T-helper 2 cell (primary cell): ENCODE data around the gene XRCC4.
"Not testable (repeated sequence)": the region's sequence is repeated elsewhere in the genome, so short reads cannot be mapped to it uniquely, and the experiment has no call there.

Experiments used
- DNase-seq, 5 experiments: peaks; one replicate each; pipeline versions ENCODE4 v3.0.0 to v3.0.0-alpha.2; 2012 to 2022

XRCC4 gene

DNA sequence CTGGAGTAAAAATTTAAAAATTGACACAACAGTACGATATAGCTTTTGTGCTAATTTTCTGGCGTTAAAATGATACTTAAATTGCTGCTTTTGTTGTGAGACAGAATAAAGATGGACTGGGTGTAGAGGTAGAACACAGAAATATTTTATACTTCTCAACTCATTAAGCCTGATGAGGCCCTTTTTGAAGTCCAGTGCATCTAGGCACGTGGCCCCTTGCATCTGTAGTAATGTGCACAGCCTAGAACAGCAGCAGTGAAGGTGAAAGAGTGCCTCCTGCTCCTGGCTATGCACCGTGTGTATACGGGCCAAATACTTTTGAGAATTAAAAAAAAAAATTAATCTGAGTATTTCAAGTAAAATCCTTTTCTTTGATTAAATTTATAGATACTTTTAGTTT, 115.6 kb downstream of the XRCC4 start:
- DNase-seq = no peak

DNA sequence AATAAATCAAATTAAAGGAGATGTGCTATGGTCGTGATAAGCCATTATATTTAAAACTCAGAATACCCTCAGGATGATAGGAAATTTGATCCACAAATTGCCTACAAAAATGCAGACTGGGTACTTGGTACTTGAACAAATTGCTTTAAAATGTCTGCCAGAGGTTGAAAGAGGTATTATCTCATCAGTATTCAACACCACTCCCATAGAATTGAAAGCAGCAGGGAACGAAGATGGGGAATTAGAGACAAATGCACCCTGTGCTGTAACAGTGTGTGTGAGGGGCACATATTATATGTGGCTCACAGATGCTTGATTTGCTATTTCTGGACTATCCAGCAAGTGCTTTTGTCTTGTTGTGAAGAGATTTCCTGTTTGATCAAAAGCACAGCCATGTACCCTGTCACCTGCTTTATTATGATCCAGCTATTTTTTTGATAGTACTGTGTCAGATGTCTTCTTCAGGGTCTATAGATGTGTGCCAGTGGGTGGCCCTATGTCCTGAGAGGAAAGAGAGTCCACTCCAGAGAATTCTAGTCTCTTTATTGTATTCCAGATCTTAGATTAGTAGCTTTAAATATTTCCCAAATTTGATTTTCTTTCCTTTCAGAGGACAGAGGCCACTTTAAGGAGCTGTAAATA, 120.1 kb downstream of the XRCC4 start:
- DNase-seq = no peak

DNA sequence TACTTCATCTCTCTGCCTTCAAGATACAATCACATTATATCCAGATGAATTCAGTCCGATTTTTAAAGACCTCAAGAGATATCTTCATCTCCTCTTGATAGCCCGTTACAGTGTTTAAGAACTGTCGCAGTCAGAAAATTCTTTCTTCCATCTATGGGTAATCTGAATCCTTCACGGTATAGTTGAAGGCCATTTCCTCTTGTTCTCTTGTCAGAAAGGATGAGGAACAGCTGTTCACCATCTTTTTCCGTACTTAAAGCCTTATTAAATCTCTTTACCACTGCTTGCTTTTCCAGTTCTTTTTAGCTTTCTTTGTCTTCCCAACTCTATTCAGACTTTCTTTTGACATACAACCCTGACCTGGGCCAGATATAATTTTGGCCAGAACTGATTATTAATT, 121.8 kb downstream of the XRCC4 start:
- no peak for DNase-seq

DNA sequence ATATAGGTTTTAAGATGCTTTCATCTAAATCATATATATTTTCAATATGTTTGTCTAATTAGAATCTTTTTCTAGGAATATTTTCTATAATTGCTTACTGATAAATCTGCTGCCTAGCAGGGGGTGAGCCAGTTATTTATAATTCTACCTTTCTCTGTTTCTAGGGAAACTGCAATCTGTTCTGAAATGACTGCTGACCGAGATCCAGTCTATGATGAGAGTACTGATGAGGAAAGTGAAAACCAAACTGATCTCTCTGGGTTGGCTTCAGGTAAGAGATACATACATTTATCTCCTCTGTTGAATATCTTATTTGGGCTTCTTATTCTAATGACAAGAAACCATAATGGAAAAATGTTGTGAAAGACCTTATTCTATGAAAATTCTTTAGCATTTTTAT, 127.3 kb downstream of the XRCC4 start:
- peak in 1 of 5 experiments; percentile 42 for DNase-seq

DNA sequence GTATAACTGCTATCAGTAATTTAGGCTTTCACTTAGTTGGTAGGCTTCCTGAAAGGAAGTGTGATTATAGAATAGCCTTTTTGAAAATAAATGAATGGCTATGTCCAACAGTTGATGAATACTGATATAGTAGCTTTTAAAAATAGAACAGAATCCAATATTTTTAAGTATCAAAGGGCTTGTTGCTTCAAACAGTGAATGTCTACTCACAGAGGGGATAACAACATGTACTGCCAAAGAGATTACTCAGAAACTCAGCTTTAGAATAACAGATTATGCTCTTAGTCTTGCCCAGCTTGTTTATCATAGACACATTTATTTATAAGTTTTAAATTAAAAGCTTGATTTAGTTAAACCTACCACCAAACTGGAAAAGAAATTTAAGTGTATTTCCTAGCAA, 132.6 kb downstream of the XRCC4 start:
- DNase-seq = no peak

DNA sequence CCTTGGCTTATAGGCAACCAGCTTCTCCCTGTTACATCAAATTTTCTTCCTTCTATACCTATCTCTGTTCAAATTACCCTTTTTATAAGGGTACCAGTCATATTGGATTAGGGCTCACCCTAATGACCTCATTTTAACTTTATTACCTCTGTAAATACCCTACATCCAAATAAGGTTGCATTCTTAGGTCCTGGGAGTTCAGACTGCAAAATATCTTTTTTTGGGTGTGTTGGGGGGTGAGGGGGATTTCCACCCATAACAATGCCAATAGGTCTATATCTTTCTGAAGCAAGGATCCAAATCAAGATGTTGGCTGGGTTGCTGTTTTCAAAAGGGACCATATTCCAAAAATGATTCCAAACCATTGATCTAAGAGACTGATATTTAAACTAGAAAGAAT, 141.7 kb downstream of the XRCC4 start:
- no peak for DNase-seq

DNA sequence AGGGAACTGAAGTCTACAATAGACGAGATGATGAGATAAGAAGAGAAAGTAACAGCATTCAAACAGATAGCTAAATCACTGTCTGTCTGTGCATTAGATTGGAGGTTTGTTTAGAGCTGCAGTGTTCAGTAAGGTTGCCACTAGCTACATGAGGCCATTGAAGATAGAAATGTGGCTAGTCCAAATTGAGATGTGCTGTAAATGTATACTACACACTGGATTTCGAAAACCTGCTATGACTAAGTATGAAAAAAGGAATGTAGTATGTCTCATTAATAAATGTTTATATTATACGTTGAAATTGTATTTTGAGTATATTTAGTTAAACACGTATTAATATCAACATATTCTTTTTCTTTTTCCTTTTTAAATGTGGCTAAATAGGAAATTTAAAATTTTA, 142.1 kb downstream of the XRCC4 start:
- DNase-seq = no peak

DNA sequence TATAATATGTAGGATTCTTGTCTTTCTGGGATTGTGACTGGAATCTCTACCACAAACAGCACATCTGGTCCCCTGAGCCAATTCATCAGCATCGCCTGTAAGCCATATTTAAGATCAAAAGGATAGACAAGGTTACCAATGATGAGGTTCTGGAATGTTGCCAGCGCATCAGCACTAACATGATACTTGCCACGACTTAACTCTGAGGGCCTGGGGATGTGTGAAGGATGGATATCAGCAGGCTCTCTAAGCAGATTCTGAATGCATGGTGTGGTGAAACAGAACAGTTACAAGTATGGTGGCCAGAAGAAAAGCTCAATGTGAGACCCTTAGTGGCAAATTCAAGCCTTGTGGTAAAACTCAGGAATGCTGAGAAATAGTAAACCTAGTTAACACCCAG, 143.0 kb downstream of the XRCC4 start:
- DNase-seq = no peak

DNA sequence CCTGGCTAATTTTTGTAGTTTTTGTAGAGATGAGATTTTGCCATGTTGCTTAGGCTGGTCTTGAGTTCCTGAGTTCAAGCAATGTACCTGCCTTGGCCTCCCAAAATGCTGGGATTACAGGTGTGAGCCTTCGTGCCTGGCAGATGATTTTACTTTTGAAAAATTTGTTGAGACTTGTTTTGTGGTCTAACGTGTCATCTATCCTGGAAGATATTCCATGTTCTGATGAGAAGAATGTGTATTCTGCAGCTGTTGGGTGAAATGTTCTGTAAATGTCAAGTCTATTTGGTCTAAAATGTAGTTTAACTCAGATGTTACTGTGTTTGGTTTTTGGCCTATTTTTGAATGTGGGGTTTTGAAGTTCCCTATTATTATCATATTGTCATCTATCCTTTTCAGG, 145.6 kb downstream of the XRCC4 start:
- DNase-seq = no peak

DNA sequence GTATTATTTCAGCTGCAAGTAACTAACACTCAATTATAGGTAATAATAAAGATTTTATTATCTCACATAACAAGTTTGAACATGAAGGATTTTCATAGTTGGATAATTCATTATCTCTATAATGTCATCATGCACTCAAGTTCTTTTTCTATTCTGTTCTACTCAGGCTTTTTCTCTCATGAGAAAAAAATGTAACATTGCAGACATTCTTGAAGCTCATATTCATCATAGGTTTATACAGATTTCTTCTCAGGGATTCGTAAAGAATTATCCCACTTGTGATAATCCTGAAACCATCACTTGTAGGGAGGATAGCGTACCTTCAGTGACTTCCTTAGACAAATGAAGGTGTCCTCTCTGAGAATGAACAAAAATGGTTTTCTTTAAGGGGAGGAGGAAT, 150.3 kb downstream of the XRCC4 start:
- DNase-seq = no peak

DNA sequence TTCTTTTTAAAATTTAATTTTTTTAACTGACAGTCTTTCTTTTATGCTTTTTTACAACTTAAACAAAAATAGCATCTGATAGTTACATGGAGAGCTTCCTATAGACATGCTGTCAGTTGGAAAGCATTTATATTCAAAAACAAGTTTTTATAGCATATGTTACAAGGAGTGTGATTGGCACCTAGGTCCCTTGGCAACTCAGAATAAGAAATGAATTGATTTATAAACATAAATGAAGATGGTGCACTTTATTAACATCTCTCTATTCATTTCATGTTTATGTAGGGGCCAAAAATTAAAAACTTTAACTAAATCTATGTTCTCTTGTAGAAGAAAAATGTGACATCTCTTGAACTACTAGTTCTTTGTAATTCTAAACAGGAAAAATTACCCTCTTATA, 153.2 kb downstream of the XRCC4 start:
- DNase-seq = no peak

DNA sequence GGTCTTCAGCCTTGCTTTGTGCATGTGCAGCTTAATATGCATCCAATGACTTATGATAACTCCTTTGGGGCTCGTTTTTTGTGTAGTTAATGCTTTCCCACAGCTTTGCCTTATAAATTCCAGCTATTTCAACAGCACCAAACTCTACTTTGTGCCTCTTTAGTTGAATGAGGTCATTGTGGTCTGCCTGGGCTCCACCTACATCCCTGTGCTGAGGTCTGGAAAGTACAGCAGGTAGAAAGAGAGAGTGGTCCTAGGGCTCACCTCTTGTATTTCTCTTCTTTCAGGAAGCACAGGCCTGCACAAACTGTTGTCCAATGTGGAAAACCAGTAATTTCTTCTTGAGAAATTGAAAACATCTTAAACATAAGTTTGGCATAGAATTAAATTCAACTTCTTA, 167.2 kb downstream of the XRCC4 start:
- DNase-seq = no peak

DNA sequence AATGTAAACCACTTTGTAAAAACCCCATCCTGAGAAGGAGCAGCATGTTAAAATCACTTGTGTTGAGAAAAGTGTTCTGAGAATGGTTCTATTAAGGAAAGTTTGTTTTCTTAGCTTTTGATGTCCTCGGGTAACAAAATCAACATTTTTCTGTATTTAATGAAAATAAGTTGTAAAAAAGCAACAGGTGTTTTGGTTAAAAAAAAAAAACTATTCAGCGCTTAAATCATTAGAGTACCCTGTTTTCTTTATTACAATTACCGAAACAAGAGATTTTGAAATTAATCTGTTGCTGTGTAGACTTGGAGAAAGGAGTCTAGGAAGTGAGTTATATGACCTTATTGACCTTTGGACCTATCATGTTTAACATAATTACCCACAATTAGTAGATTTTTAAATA, 167.7 kb downstream of the XRCC4 start:
- no peak for DNase-seq

DNA sequence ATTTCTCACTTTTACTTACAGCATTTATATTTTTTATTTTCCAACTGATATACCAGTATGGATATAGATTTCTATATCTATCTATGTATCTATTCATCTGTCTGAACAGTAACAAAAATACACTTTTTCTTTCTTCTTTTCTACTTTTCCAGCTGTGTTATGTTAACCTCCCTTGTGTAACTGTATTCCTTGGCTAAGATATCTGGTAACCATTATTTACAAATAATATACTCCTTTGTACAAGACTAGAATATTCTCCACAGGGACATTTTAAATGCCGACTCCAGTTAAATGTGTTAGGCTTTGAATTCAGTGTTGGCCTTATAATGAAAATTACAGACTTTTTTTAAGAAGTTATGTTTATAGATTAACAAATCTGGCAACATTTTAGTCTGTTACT, 168.7 kb downstream of the XRCC4 start:
- no peak for DNase-seq

DNA sequence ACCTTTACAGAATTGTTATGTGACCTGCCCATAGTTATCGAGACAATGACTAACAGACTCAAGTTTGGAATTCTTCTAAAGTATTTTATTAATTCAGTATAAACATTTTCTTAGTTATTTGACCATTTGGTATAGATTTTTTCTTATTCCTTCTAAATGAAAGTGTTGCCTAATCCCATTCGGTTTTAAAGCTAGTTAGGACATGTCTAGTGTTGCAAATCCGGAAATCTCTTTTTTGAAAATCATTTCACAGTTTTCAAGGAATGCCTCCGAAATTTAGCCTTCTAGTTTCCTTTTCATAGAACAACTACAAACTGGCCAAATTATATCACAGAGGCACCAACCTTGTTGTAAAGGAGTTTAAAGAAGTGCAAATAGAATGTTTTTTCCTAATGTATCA, 171.8 kb downstream of the XRCC4 start:
- DNase-seq = no peak

DNA sequence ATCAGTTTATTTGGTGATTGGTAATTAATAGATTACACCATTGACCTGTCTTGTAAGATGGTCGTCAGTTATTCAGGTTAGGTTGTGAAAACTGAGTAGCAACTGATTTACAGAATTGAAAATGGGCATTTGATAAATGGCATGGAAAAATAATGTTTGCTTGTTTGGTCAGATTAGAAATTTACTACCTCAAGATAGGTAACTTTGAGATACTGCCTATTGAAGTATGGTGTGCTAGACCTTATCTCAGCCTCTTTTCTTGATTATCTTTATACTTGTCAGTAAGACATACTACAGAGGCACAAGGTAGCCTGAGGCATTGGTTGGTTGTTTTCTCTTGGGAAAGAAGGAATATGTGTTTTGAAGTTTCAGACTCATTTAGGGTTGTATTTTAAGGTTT, 174.5 kb downstream of the XRCC4 start:
- no peak for DNase-seq

DNA sequence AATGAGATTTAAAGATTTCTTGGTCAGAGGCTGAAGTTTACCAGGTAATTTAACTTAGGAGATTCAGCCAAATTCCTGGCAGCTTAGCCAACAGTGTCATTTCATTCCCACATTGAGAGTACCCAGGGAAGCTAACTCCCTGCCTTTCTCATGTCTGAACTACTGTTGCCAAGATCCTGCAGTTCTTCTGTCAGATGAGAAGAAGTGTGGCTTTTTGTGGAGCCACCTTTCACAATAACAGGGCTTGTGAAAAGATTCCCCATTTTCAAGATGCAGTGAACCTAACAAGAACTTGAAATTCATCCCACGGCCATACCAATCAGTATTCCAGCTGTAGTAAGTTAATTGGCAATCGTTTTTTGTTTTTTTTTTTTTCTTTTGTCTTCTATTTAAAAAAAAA, 176.4 kb downstream of the XRCC4 start:
- no peak for DNase-seq

DNA sequence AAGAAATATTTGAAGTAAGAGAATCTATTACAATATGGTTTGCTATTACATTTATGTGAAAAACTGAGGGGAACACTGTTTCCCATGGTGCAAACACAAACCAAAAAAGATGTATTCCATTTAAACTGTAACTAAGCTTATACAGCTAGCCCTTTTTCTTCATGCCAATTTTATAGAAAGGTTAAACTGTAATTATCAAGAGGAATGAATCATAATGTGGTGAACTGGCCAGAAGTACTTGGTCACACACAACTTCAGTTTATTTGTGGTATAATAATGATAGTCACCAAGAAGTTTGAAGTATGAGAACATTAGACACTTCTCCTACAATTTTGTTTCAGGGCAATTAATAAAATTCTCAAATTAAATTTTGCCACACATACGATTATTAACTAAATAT, 177.9 kb downstream of the XRCC4 start:
- DNase-seq = no peak

DNA sequence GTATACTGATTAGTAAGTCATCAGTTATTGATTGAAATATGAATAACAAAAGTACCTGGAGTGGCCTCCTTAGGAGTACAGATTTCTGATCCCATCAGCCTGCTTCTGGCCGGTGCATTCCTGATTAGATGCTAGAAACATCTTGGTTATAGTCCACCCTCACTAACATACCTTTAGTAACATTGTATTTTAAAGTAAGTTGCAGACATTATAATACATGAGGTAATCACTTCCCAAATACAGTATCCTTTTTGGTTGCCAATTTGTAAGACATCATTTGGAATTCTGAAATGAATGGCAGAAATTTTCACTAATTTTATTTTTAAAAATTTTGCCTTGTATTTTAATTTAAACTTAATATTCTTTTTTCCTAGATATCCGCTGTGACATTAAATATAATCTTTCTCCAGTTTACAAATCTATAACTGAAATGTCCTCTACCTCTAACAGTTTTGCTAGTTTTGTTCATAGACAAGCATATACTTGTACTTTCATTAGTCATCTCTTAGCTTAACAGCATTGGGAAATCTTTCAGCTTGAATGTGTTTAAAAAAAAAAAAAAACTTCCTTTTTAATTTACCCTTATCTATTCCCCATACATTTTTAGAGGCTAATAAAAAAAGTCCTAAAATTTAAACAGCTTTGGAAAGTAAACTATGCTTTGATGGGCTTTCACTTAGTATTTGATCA, 178.9 kb downstream of the XRCC4 start:
- no peak for DNase-seq

DNA sequence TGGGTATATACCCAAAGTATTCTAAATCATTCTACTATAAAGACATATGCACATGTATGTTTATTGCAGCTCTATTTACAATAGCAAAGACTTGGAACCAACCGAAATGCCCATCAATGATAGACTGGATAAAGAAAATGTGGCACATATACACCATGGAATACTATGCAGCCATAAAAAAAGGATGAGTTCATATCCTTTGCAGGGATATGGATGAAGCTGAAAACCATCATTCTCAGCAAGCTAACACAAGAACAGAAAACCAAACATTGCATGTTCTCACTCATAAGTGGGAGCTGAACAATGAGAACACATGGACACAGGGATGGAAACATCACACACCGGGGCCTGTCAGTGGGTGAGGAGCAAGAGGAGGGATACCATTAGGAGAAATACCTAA, 180.3 kb downstream of the XRCC4 start:
- DNase-seq = not testable (repeated sequence)

DNA sequence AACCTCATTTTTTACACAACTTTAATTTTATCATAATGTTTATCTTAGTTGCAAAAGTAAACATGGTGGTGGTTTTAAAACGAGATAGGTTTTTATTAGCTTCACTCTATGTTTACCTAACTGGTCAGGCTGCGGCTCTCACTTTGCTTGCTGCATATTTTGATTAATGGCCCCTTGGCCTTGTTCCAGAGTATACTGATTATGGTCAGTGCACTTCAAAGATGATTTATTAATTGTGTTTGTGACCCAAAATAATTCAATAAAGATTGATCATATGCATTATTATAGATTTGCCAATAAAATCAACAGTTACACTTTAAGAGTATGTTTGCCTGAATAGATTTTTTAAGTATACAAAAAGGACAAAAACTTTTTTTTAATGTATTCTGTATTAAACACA, 188.0 kb downstream of the XRCC4 start:
- no peak for DNase-seq

DNA sequence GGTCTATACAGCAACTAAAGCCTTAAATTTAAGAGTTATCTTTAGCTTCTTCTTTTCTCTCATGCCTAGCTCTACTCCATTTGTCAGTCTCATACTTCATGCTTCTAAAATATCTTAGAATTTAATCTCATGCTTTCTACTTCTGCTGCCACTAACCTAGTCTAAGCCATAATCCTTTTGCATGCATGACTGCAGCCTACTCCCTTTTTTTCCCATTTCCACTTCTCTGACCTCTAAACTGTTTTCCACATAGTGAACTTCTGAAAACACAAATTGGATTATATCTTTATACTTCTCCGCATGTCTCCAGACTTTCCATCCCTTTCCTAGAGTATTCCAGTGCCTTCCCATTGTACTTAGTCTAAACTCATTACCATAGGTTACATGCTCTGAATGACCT, 193.0 kb downstream of the XRCC4 start:
- no peak for DNase-seq

DNA sequence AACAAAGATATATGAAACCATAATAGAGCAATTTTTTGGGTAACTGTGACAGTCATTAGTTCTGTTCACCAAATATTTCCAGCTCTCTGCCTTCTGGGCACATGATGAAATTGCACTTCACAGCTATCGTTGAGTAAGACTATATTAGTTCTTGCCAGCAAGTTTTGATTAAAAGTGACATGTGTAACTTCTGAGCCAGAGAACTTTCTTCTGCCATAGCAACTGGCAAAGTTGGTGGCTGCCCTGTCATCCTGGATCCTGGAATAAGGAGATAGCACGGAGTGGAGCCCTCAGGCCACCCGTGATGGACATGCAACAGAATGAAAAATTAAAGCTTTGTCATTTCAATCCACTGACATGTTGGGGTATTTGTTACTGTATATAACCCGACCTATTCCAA, 199.8 kb downstream of the XRCC4 start:
- no peak for DNase-seq

DNA sequence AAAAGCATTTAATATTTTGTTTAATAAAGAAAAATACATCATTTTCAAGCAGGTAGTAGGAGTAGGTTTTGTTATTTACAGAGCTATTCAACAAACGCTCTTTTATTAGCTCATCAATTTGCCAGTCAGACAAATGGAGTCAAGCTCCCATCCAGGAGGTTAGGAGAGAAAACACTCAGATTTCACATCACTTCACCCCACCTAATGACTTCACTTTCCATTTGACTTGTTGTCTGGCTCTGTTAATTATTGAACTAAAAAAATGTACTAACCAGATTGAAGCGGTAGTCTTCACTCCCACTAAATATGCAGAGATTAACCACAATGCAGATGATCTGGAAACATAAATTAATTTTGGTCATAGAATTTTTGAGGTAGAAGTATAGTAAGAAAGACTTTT, 200.6 kb downstream of the XRCC4 start:
- no peak for DNase-seq

DNA sequence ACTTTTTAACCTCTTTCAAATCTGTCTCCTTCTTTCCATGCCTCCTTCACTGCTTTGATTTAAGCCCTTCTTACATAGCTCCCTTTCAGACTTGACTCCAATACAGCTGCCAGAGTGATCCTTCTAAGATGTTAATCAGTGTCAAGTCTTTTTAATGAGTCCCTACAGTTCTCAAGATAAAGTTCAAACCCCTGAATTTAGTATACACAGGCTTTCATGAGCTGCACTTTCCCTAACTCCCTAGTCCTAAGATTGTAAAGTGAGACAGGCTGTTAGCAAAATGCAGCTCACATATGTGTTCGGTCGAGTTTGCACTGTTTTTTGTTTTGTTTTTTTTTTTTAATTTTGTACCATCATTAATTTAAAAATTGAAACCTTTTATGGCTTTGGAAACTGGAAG, 203.8 kb downstream of the XRCC4 start:
- DNase-seq = no peak
